Mesenchymal stem cell (in vitro differentiated cells and primary cell): ENCODE data around the gene FKRP.

Experiments
- DNase-seq: peaks from one replicate; pipeline ENCODE4 v3.0.0-alpha.2; 2013
- H2AFZ ChIP-seq: one replicate; pipeline ENCODE4 v1.6.1; 2013; ENCODE audit warnings: low read depth, mild to moderate bottlenecking, control low read depth, inconsistent platforms, low read length, moderate library complexity
- H2AK5ac ChIP-seq: 2 replicates; pipeline ENCODE4 v1.6.1; 2013; ENCODE audit warnings: low read length, moderate library complexity, mild to moderate bottlenecking, inconsistent platforms; ENCODE audit not compliant: severe bottlenecking
- H2BK120ac ChIP-seq: one replicate; pipeline ENCODE4 v1.6.1; 2013; ENCODE audit warnings: low read depth, mild to moderate bottlenecking, inconsistent platforms, low read length, moderate library complexity
- H2BK12ac ChIP-seq, 2 experiments: one replicate each; pipeline ENCODE4 v1.6.1; 2013; ENCODE audit warnings: inconsistent platforms in 2 of 2, low read length in 2 of 2, mild to moderate bottlenecking in 2 of 2, moderate library complexity in 2 of 2, control low read depth in 1 of 2
- H2BK15ac ChIP-seq: one replicate; pipeline ENCODE4 v1.6.1; 2013; ENCODE audit warnings: mild to moderate bottlenecking, low read depth, inconsistent platforms; ENCODE audit not compliant: poor library complexity, severe bottlenecking
- H2BK5ac ChIP-seq: 2 replicates; pipeline ENCODE4 v1.6.1; 2013; ENCODE audit warnings: low read depth, mild to moderate bottlenecking, low read length, control low read depth, inconsistent platforms; ENCODE audit not compliant: poor library complexity, severe bottlenecking
- H3K14ac ChIP-seq, 2 experiments: one replicate each; pipeline ENCODE4 v1.6.1; 2013; ENCODE audit warnings: inconsistent platforms in 2 of 2, low read length in 2 of 2, control low read depth in 1 of 2, mild to moderate bottlenecking in 1 of 2, moderate library complexity in 1 of 2
- H3K18ac ChIP-seq, 2 experiments: one replicate each; pipeline ENCODE4 v1.6.1; 2013; ENCODE audit warnings: inconsistent platforms in 2 of 2, low read length in 2 of 2, control low read depth in 1 of 2, low read depth in 1 of 2, mild to moderate bottlenecking in 1 of 2
- H3K23ac ChIP-seq, 2 experiments: one replicate each; pipeline ENCODE4 v1.6.1; 2013; ENCODE audit warnings: inconsistent platforms in 2 of 2, low read length in 2 of 2, mild to moderate bottlenecking in 2 of 2, moderate library complexity in 2 of 2, control low read depth in 1 of 2
- H3K27ac ChIP-seq: 2 replicates; pipeline ENCODE4 v1.5.1; 2013; ENCODE audit warnings: mild to moderate bottlenecking, moderate library complexity, low read length, control low read depth, inconsistent platforms; ENCODE audit not compliant: poor library complexity, severe bottlenecking
- H3K27me3 ChIP-seq, 2 experiments: 2 replicates each; pipeline versions ENCODE4 v1.6.1 to v1.7.0; 2013; ENCODE audit warnings: low read length in 2 of 2, mild to moderate bottlenecking in 2 of 2, moderate library complexity in 2 of 2, control low read depth in 1 of 2, inconsistent platforms in 1 of 2; ENCODE audit not compliant: control insufficient read depth in 1 of 2, insufficient read depth in 1 of 2
- H3K36me3 ChIP-seq, 2 experiments: 2 replicates each; pipeline versions ENCODE4 v1.6.1 to v1.7.0; 2013; ENCODE audit warnings: low read length in 2 of 2, control low read depth in 1 of 2, inconsistent platforms in 1 of 2, low read depth in 1 of 2, mild to moderate bottlenecking in 1 of 2; ENCODE audit not compliant: insufficient read depth in 2 of 2, control insufficient read depth in 1 of 2
- H3K4ac ChIP-seq, 2 experiments: one replicate each; pipeline ENCODE4 v1.6.1; 2013; ENCODE audit warnings: inconsistent platforms in 2 of 2, low read length in 2 of 2, mild to moderate bottlenecking in 2 of 2, moderate library complexity in 2 of 2, control low read depth in 1 of 2, low read depth in 1 of 2
- H3K4me1 ChIP-seq: 2 replicates; pipeline ENCODE4 v1.6.1; 2013; ENCODE audit warnings: low read depth, low read length, control low read depth; ENCODE audit not compliant: control insufficient read depth, insufficient read depth
- H3K4me2 ChIP-seq: 2 replicates; pipeline ENCODE4 v1.6.1; 2013; ENCODE audit warnings: low read length, mild to moderate bottlenecking, inconsistent platforms; ENCODE audit not compliant: poor library complexity, severe bottlenecking
- H3K4me3 ChIP-seq, 2 experiments: 2 replicates each; pipeline versions ENCODE4 v1.5.1 to v1.7.0; 2013; ENCODE audit warnings: low read length in 2 of 2, mild to moderate bottlenecking in 2 of 2, control low read depth in 1 of 2, low read depth in 1 of 2; ENCODE audit not compliant: insufficient read depth in 1 of 2
- H3K79me1 ChIP-seq: replicated peaks from 2 replicates; pipeline ENCODE4 v1.6.1; 2013; ENCODE audit warnings: mild to moderate bottlenecking, control low read depth, low read length, inconsistent platforms; ENCODE audit not compliant: poor library complexity, severe bottlenecking
- H3K9ac ChIP-seq: 2 replicates; pipeline ENCODE4 v1.7.0; 2013; ENCODE audit warnings: mild to moderate bottlenecking, low read length, moderate library complexity
- H3K9me3 ChIP-seq: 2 replicates; pipeline ENCODE4 v1.7.0; 2013; ENCODE audit warnings: mild to moderate bottlenecking, low read length; ENCODE audit not compliant: control insufficient read depth
- H4K8ac ChIP-seq: one replicate; pipeline ENCODE4 v1.6.1; 2013; ENCODE audit warnings: inconsistent platforms, mild to moderate bottlenecking, low read length, moderate library complexity
- H4K91ac ChIP-seq: one replicate; pipeline ENCODE4 v1.6.1; 2013; ENCODE audit warnings: mild to moderate bottlenecking, low read length, inconsistent platforms
- WGBS: methylation state at CpG from one replicate; pipeline ENCODE4 v1.1.7; 2013; ENCODE audit warnings: mixed read lengths; 5-methylcytosine and 5-hydroxymethylcytosine counted together

The FKRP gene

GRCh38 chr19:46755853-46756543, 10.1 kb downstream of the FKRP start:
- no peak overlapping the region for H3K9ac ChIP-seq
- H4K91ac ChIP-seq: peak overlapping the region; percentile 65
- no peak overlapping the region for H2BK12ac ChIP-seq
- no peak for DNase-seq
- H2AK5ac ChIP-seq: no peak overlapping the region
- no peak overlapping the region for H2BK120ac ChIP-seq
- H2AFZ ChIP-seq: no peak overlapping the region
- no peak overlapping the region for H3K4me2 ChIP-seq
- 98% methylated on average over 86 of the region's 86 CpGs for WGBS
- H2BK15ac ChIP-seq: no peak overlapping the region
- peaks cover 7% of the 10 kb centered on the region for H3K4me1 ChIP-seq
- no peaks in the 10 kb centered on the region for H3K9me3 ChIP-seq
- no peak overlapping the region for H3K23ac ChIP-seq
- H3K27me3 ChIP-seq: no peaks in the 10 kb centered on the region
- H3K27ac ChIP-seq: no peak overlapping the region
- H3K36me3 ChIP-seq: peaks cover 26 to 33% of the 10 kb centered on the region in 2 experiments
- H4K8ac ChIP-seq: peak overlapping the region; percentile 8
- no peak overlapping the region for H3K4me3 ChIP-seq
- no peak overlapping the region for H3K14ac ChIP-seq
- no peak overlapping the region for H2BK5ac ChIP-seq
- peaks cover 23% of the 10 kb centered on the region for H3K79me1 ChIP-seq
- H3K4ac ChIP-seq: no peak overlapping the region
- no peak overlapping the region for H3K18ac ChIP-seq

GRCh38 chr19:46756544-46756888, 10.7 kb downstream of the FKRP start:
- Histone ChIP-seq H2BK15ac (no peak overlapping the region), H4K8ac (peak overlapping the region; percentile 8), H2AK5ac (no peak overlapping the region), H4K91ac (peak overlapping the region; percentile 65), H3K4me3 (no peak overlapping the region), H3K27ac (no peak overlapping the region), H3K79me1 (peaks cover 23% of the 10 kb centered on the region), H3K14ac (no peak overlapping the region), H3K9ac (no peak overlapping the region), H3K18ac (no peak overlapping the region), H2BK5ac (no peak overlapping the region), H3K23ac (no peak overlapping the region), H3K9me3 (no peaks in the 10 kb centered on the region), H3K27me3 (no peaks in the 10 kb centered on the region), H2BK12ac (no peak overlapping the region), H3K4me2 (no peak overlapping the region), H2BK120ac (no peak overlapping the region), H3K4ac (no peak overlapping the region), H3K4me1 (peaks cover 7% of the 10 kb centered on the region), H2AFZ (no peak overlapping the region), H3K36me3 (peaks cover 24 to 33% of the 10 kb centered on the region in 2 experiments)
- WGBS: 95% methylated on average over 30 of the region's 30 CpGs
- no peak for DNase-seq

GRCh38 chr19:46759206-46759605, 13.3 kb downstream of the FKRP start:
- no peak for DNase-seq
- H2AK5ac ChIP-seq: no peak overlapping the region

GRCh38 chr19:46759817-46760333, 14.0 kb downstream of the FKRP start:
- Histone ChIP-seq H3K4ac (no peak overlapping the region), H3K4me1 (peaks cover 6% of the 10 kb centered on the region), H3K36me3 (peaks cover 15 to 26% of the 10 kb centered on the region in 2 experiments)

More at GRCh38 chr19:46759206-46759605, 13.3 kb downstream of the FKRP start:
- no peak overlapping the region for H3K4me3 ChIP-seq
- no peak overlapping the region for H2AFZ ChIP-seq
- H3K36me3 ChIP-seq: peaks cover 15 to 26% of the 10 kb centered on the region in 2 experiments
- peaks cover 6% of the 10 kb centered on the region for H3K4me1 ChIP-seq
- H3K79me1 ChIP-seq: peaks cover 17% of the 10 kb centered on the region
- H3K4ac ChIP-seq: no peak overlapping the region
- no peak overlapping the region for H3K18ac ChIP-seq
- no peak overlapping the region for H4K91ac ChIP-seq
- no peak overlapping the region for H2BK120ac ChIP-seq
- H2BK12ac ChIP-seq: no peak overlapping the region
- no peaks in the 10 kb centered on the region for H3K27me3 ChIP-seq
- H4K8ac ChIP-seq: no peak overlapping the region
- no peak overlapping the region for H3K27ac ChIP-seq
- no peak overlapping the region for H3K23ac ChIP-seq
- H3K9ac ChIP-seq: peak overlapping the region; percentile 74
- no peak overlapping the region for H3K4me2 ChIP-seq
- no peaks in the 10 kb centered on the region for H3K9me3 ChIP-seq
- WGBS: 95% methylated on average over 6 of the region's 6 CpGs
- no peak overlapping the region for H2BK15ac ChIP-seq
- H2BK5ac ChIP-seq: no peak overlapping the region
- no peak overlapping the region for H3K14ac ChIP-seq

More at GRCh38 chr19:46759817-46760333, 14.0 kb downstream of the FKRP start:
- H3K4me3 ChIP-seq: peak overlapping the region in 1 of 2 experiments; percentile 28
- H2BK120ac ChIP-seq: no peak overlapping the region
- H4K8ac ChIP-seq: no peak overlapping the region
- H3K18ac ChIP-seq: no peak overlapping the region
- H2AFZ ChIP-seq: no peak overlapping the region
- H3K9ac ChIP-seq: peak overlapping the region; percentile 74
- no peak overlapping the region for H3K23ac ChIP-seq
- no peak overlapping the region for H2AK5ac ChIP-seq
- H2BK5ac ChIP-seq: no peak overlapping the region
- H3K9me3 ChIP-seq: no peaks in the 10 kb centered on the region
- H2BK12ac ChIP-seq: no peak overlapping the region
- WGBS: 72% methylated on average over 6 of the region's 7 CpGs
- H2BK15ac ChIP-seq: no peak overlapping the region
- no peak overlapping the region for H3K27ac ChIP-seq
- H3K27me3 ChIP-seq: no peaks in the 10 kb centered on the region
- no peak overlapping the region for H3K4me2 ChIP-seq
- no peak overlapping the region for H4K91ac ChIP-seq
- no peak for DNase-seq
- peaks cover 17% of the 10 kb centered on the region for H3K79me1 ChIP-seq
- no peak overlapping the region for H3K14ac ChIP-seq
